IMR-90 (cell line): Measurements from ENCODE around the gene USP5. TPM values are rescaled to one million over a fixed set of nuclear protein-coding genes. Genes with fewer than 3 reads are reported as not detected.
A peak's percentile ranks its signal among the peaks of the same experiment; 100 is the strongest.

Source experiments
- ATAC-seq: fragments of 200-7000 bp; cut with Tn5 transposase; 2 replicates; pipeline ENCODE4 v1.9.1; 2020; ENCODE audit warnings: low read depth, mild to moderate bottlenecking, moderate library complexity
- BruUV-seq: library from RNA; stranded (reverse); fragments of 400-500 nt; replicated peaks from 2 replicates; lab custom pipeline; 2021; lab: Mats Ljungman, UMichigan
- CTCF ChIA-PET: fragments of 300-600 bp; formaldehyde crosslinking; extraction: SDS; loops from one replicate; lab custom pipeline; 2021; ENCODE audit warnings: antibody characterized with exemption; lab: Yijun Ruan, JAX
- POLR2A ChIA-PET: fragments of 300-600 bp; sonication (Branson Sonifier 250); formaldehyde crosslinking; loops from one replicate; lab custom pipeline; 2022; ENCODE audit warnings: antibody characterized with exemption; ENCODE audit not compliant: unreplicated experiment; lab: Charles Lee
- DNase-seq: peaks from one replicate; pipeline ENCODE4 v3.0.0; 2013
- H2AFZ ChIP-seq: replicated peaks from 2 replicates; pipeline ENCODE3; 2013; ENCODE audit warnings: low read length, mild to moderate bottlenecking; ENCODE audit not compliant: poor library complexity
- H2AK5ac ChIP-seq: 2 replicates; pipeline ENCODE4 v1.6.1; 2013; ENCODE audit warnings: low read depth, low read length, inconsistent platforms
- H2AK9ac ChIP-seq: replicated peaks from 2 replicates; pipeline ENCODE3; 2013; ENCODE audit warnings: mild to moderate bottlenecking, low read depth, low read length, moderate library complexity; ENCODE audit not compliant: poor library complexity
- H2BK120ac ChIP-seq: 2 replicates; pipeline ENCODE4 v1.6.1; 2013; ENCODE audit warnings: low read depth, low read length, inconsistent platforms
- H2BK15ac ChIP-seq: 3 replicates; pipeline ENCODE4 v1.6.1; 2013; ENCODE audit warnings: low read depth, low read length, inconsistent platforms
- H2BK20ac ChIP-seq: 2 replicates; pipeline ENCODE4 v1.6.1; 2013; ENCODE audit warnings: low read depth, mild to moderate bottlenecking, inconsistent platforms, low read length, moderate library complexity
- H2BK5ac ChIP-seq: 2 replicates; pipeline ENCODE4 v1.6.1; 2013; ENCODE audit warnings: mild to moderate bottlenecking, low read depth, low read length, inconsistent platforms; ENCODE audit not compliant: poor library complexity, severe bottlenecking
- H3K14ac ChIP-seq: replicated peaks from 2 replicates; pipeline ENCODE4 v1.6.1; 2013; ENCODE audit warnings: low read depth, low read length, inconsistent platforms
- H3K18ac ChIP-seq: 2 replicates; pipeline ENCODE4 v1.6.1; 2013; ENCODE audit warnings: low read depth, low read length, control low read depth
- H3K23ac ChIP-seq: 2 replicates; pipeline ENCODE4 v1.6.1; 2013; ENCODE audit warnings: low read depth, low read length, inconsistent platforms
- H3K27ac ChIP-seq: 2 replicates; pipeline ENCODE4 v1.5.1; 2013; ENCODE audit warnings: mild to moderate bottlenecking, control low read depth, low read length; ENCODE audit not compliant: insufficient read depth
- H3K27me3 ChIP-seq: 2 replicates; pipeline ENCODE4 v1.6.1; 2013; ENCODE audit warnings: low read length; ENCODE audit not compliant: control insufficient read depth, insufficient read depth
- H3K36me3 ChIP-seq: 2 replicates; pipeline ENCODE4 v1.6.1; 2013; ENCODE audit warnings: low read length, mixed read lengths; ENCODE audit not compliant: control insufficient read depth, insufficient read depth
- H3K4ac ChIP-seq: 2 replicates; pipeline ENCODE4 v1.6.1; 2013; ENCODE audit warnings: low read depth, low read length, inconsistent platforms
- H3K4me1 ChIP-seq: 2 replicates; pipeline ENCODE4 v1.6.1; 2013; ENCODE audit warnings: low read length, mixed read lengths; ENCODE audit not compliant: control insufficient read depth, insufficient read depth
- H3K4me2 ChIP-seq: 2 replicates; pipeline ENCODE4 v1.6.1; 2013; ENCODE audit warnings: low read depth, mild to moderate bottlenecking, control low read depth, low read length, moderate library complexity
- H3K4me3 ChIP-seq: 2 replicates; pipeline ENCODE4 v1.5.1; 2013; ENCODE audit warnings: low read depth, mild to moderate bottlenecking, control low read depth, low read length, moderate library complexity; ENCODE audit not compliant: insufficient read depth
- H3K56ac ChIP-seq: 2 replicates; pipeline ENCODE4 v1.6.1; 2013; ENCODE audit warnings: low read length, inconsistent platforms; ENCODE audit not compliant: insufficient read depth; ENCODE audit errors: extremely low read depth
- H3K79me1 ChIP-seq, 2 experiments: 2 replicates each; pipeline ENCODE4 v1.6.1; 2013; ENCODE audit warnings: low read length in 2 of 2, inconsistent platforms in 1 of 2, low read depth in 1 of 2
- H3K9ac ChIP-seq: 2 replicates; pipeline ENCODE4 v1.6.1; 2013; ENCODE audit warnings: low read depth, low read length, control low read depth
- H3K9me1 ChIP-seq: 2 replicates; pipeline ENCODE4 v1.6.1; 2013; ENCODE audit warnings: low read length, inconsistent platforms; ENCODE audit not compliant: insufficient read depth
- H3K9me3 ChIP-seq: 2 replicates; pipeline ENCODE4 v1.6.1; 2013; ENCODE audit warnings: low read length; ENCODE audit not compliant: control insufficient read depth, insufficient read depth
- H4K20me1 ChIP-seq: 2 replicates; pipeline ENCODE4 v1.6.1; 2013; ENCODE audit warnings: low read length, inconsistent platforms; ENCODE audit not compliant: insufficient read depth
- H4K5ac ChIP-seq: 2 replicates; pipeline ENCODE4 v1.6.1; 2013; ENCODE audit warnings: mild to moderate bottlenecking, low read depth, low read length, control low read depth
- H4K8ac ChIP-seq, 2 experiments: 2 replicates each; pipeline ENCODE4 v1.6.1; 2013; ENCODE audit warnings: low read depth in 2 of 2, low read length in 2 of 2, control low read depth in 1 of 2, inconsistent platforms in 1 of 2
- H4K91ac ChIP-seq: 2 replicates; pipeline ENCODE4 v1.6.1; 2013; ENCODE audit warnings: low read depth, low read length, inconsistent platforms; ENCODE audit not compliant: insufficient read depth
- RCOR1 ChIP-seq: IDR thresholded peaks from 2 replicates; pipeline ENCODE4 v1.6.1; 2012; ENCODE audit warnings: mild to moderate bottlenecking, low read length, improper control_type of control experiment; ENCODE audit not compliant: insufficient replicate concordance
- USF2 ChIP-seq: fragments of 150-350 bp; IDR thresholded peaks from 2 replicates; pipeline ENCODE4 v1.6.1; 2017; ENCODE audit warnings: mild to moderate bottlenecking, antibody characterized with exemption, low read length, low read depth
- WGBS, 2 experiments: methylation state at CpG; one replicate each; pipeline versions ENCODE4 v1.1.5 to v1.1.7; 2013; ENCODE audit warnings: missing lambda C conversion rate in 2 of 2; ENCODE audit not compliant: insufficient read length in 1 of 2; ENCODE audit errors: extremely low coverage in 2 of 2; 5-methylcytosine and 5-hydroxymethylcytosine counted together
- dilution Hi-C: fragments of 300-500 bp; cut with HindIII; formaldehyde crosslinking; loops from one replicate; pipeline ENCODE4 v1.14.3; 2018; ENCODE audit warnings: low sequenced_read_pairs; ENCODE audit not compliant: unreplicated experiment
- in situ Hi-C: fragments of 300-500 bp; cut with MboI; formaldehyde crosslinking; loops from 3 replicates; pipeline ENCODE4 v1.14.3; 2019; ENCODE audit warnings: low sequenced_read_pairs, inconsistent platforms, mixed read lengths
- intact Hi-C: fragments of 100-400 bp; cut with micrococcal nuclease; formaldehyde crosslinking; loops from 2 replicates; pipeline ENCODE4 v1.10.0; 2022
- polyA plus RNA-seq, 3 experiments: library from polyadenylated mRNA; depleted of rRNA; stranded (reverse); fragments of >200 nt; gene quantifications; 2 replicates each; pipeline ENCODE4 v1.2.3, GENCODE V29; 2012; ENCODE audit warnings: low replicate concordance in 1 of 3
- total RNA-seq: library from RNA; depleted of rRNA; stranded (reverse); fragments of >200 nt; gene quantifications from 2 replicates; pipeline ENCODE4 v1.2.3, GENCODE V29; 2012

The USP5 gene
- total and polyA plus RNA-seq, 2 of the 4 experiments (the other 2 are of a cell fraction) = 69.7 to 125 TPM

DNA sequence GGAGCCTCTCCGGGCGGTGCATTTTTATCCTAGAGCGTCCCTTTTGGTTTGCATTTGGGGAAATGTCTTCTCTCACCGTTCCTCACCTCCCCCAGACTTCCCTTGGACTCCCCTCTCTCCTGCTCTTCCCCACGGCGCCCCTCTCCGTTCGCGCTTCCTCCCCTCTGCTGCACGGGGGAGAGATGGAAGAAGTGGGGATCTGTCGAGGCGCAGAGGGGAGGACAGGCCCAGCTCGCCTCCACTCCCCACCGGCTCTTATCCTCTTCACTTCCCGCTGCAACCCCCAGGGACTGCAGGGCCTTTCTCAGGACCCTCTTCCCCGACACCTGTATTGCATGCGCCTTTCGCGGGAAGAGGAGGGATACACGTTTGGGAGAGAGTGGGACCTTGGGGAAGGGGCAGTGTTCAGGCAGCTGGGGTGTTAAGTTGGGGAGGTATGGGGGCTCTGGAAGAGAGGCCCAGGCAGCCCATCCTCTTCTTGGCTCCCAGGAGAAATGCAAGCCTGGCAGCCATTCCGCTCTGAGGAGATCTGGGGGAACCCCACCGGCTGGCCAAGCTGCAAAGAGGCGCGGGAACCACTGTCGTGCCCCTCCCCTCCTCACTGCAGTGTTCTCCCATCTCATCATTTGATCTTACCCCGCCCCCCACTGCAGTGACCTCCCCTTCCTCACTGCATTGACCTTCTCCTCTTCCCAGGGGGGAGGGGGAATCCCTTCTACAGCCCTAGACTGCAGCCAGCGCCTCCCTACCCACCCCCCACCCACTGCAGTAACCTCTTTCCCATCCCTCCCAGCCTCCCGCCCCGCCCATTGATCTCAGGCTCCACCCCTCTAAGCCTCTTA lies 63.2 kb downstream of the USP5 start:
- peak overlapping the region; percentile 64 for H3K9ac ChIP-seq
- 0 out of 2 replicates have a peak overlapping the region, but pooled peaks have one; percentile 7 for H4K5ac ChIP-seq
- peak overlapping the region; percentile 89 for H2AFZ ChIP-seq
- peaks cover 29% of the 10 kb centered on the region for H3K36me3 ChIP-seq
- intact Hi-C loops (no loop called here), dilution Hi-C loops (no loop called here), in situ Hi-C loops (no loop called here)
- CTCF ChIA-PET = interaction anchor here (2.1 kb wide), 1 partner anchor 9 kb away, joined by 7 read pairs; no protein-coding TSS in a partner anchor
- H2AK9ac ChIP-seq = peak overlapping the region; percentile 93
- no peaks in the 10 kb centered on the region for H3K9me3 ChIP-seq
- peaks cover 24% of the 10 kb centered on the region for H3K4me1 ChIP-seq
- peaks cover 37 to 41% of the 10 kb centered on the region in 2 experiments for H3K79me1 ChIP-seq
- H2BK5ac ChIP-seq = peak overlapping the region; percentile 64
- H2BK120ac ChIP-seq = no peak overlapping the region
- peak overlapping the region; percentile 20 to 100; a peak in 2 of 4 replicates for H4K8ac ChIP-seq
- H3K4me2 ChIP-seq = peak overlapping the region; percentile 96
- peak overlapping the region; percentile 69 for H3K14ac ChIP-seq
- 0% methylated on average over 2 of the region's 29 CpGs; no CpG with 5 or more reads in 1 of the 2 experiments for WGBS, 2 experiments
- POLR2A ChIA-PET = no interaction called here
- peak overlapping the region; percentile 13; the same call in 1 of the 2 replicates for H3K18ac ChIP-seq
- H2BK20ac ChIP-seq = no peak overlapping the region
- H3K27me3 ChIP-seq = no peaks in the 10 kb centered on the region
- DNase-seq (no peak), ATAC-seq (peak; percentile 6)
- H2BK15ac ChIP-seq = no peak overlapping the region
- peak overlapping the region; percentile 50 for H3K4ac ChIP-seq
- no TSS peak for BruUV-seq
- peaks cover 8% of the 10 kb centered on the region; the same call in 1 of the 2 replicates for H3K9me1 ChIP-seq
- peak overlapping the region; percentile 61 for H2AK5ac ChIP-seq
- peak overlapping the region; percentile 39; the same call in 1 of the 2 replicates for H4K91ac ChIP-seq
- no peak for TF ChIP-seq USF2
- peak; percentile 2 for TF ChIP-seq RCOR1
- H3K56ac ChIP-seq = no peak overlapping the region
- H3K27ac ChIP-seq = peak overlapping the region; percentile 63; the same call in 1 of the 2 replicates
- peak overlapping the region; percentile 90 for H3K4me3 ChIP-seq
- 0 out of 2 replicates have a peak, but pooled peaks cover 6% of the 10 kb centered on the region for H4K20me1 ChIP-seq
- H3K23ac ChIP-seq = peak overlapping the region; percentile 77; the same call in 1 of the 2 replicates
